Right atrium auricular region (tissue), 2 donors: ENCODE results near the gene PDZD2. TPM values are rescaled to one million over a fixed set of nuclear protein-coding genes. Genes with fewer than 3 reads are reported as not detected.

Experiments used
- DNase-seq: peaks from one replicate; pipeline ENCODE4 v3.0.0-alpha.2; 2019; ENCODE audit warnings: low spot score
- H3K27ac ChIP-seq, 2 donors: fragments of 200-600 bp; sonication (generic); 1 replicate in 1 of 2; 2 replicates in 1 of 2; pipeline ENCODE4 v1.5.1; 2016 to 2019
- H3K27me3 ChIP-seq, 2 donors: fragments of 200-600 bp; sonication (generic); one replicate each; pipeline versions ENCODE4 v1.5.1 to v1.6.0; 2017 to 2019
- H3K36me3 ChIP-seq: fragments of 200-600 bp; sonication (generic); one replicate; pipeline ENCODE4 v1.5.1; 2016
- H3K4me1 ChIP-seq, 2 donors: fragments of 200-600 bp; sonication (generic); one replicate each; pipeline versions ENCODE4 v1.5.1 to v1.6.0; 2017 to 2019
- H3K4me3 ChIP-seq, 2 donors: fragments of 200-600 bp; sonication (generic); 1 replicate in 1 of 2; 2 replicates in 1 of 2; pipeline ENCODE4 v1.5.1; 2017 to 2019; ENCODE audit warnings: mild to moderate bottlenecking in 1 of 2, moderate library complexity in 1 of 2
- H3K9me3 ChIP-seq, 2 donors: fragments of 200-600 bp; sonication (generic); one replicate each; pipeline ENCODE4 v1.5.1; 2019
- total RNA-seq, 2 donors: library from RNA; depleted of rRNA; stranded (reverse); fragments of >200 nt; gene quantifications; one replicate each; pipeline ENCODE4 v1.1.0, GENCODE V29; 2016
- TF ChIP-seq, protein P1 (sequence below), 2 donors: fragments of 200-600 bp; sonication (generic); IDR thresholded peaks; one replicate each; pipeline ENCODE4 v1.5.1; 2019; ENCODE audit warnings: antibody characterized with exemption in 2 of 2

The PDZD2 gene
- total RNA-seq, 2 donors from 2014 or later: 79.5 to 86.4 TPM

DNA sequence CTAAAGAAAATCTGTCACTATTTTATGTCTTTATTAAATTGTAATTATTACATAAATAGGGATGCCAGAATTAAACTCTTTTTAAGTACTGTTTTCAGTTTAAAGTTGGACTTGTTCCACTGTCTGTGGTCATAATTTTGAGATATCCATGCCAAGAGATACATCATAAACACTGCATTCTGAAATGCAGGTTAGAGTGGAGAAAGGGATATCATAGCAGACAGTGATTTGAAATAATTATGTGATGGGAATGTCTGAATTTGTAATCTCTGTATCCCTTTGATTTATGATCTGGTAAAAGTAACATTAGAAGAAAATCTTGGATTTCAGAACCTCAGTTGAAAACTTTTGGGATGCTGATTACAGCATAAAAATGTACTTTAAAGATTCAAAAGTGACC is 313.1 kb downstream of the PDZD2 start:
- Histone ChIP-seq H3K9me3 (no peaks in the 10 kb centered on the region), H3K4me3 (no peak overlapping the region), H3K4me1 (peaks cover 0 to 14% of the 10 kb centered on the region in 2 donors), H3K36me3 (no peaks in the 10 kb centered on the region), H3K27me3 (no peaks in the 10 kb centered on the region), H3K27ac (no peak overlapping the region)
- no peak for DNase-seq
- TF ChIP-seq, protein P1, sequence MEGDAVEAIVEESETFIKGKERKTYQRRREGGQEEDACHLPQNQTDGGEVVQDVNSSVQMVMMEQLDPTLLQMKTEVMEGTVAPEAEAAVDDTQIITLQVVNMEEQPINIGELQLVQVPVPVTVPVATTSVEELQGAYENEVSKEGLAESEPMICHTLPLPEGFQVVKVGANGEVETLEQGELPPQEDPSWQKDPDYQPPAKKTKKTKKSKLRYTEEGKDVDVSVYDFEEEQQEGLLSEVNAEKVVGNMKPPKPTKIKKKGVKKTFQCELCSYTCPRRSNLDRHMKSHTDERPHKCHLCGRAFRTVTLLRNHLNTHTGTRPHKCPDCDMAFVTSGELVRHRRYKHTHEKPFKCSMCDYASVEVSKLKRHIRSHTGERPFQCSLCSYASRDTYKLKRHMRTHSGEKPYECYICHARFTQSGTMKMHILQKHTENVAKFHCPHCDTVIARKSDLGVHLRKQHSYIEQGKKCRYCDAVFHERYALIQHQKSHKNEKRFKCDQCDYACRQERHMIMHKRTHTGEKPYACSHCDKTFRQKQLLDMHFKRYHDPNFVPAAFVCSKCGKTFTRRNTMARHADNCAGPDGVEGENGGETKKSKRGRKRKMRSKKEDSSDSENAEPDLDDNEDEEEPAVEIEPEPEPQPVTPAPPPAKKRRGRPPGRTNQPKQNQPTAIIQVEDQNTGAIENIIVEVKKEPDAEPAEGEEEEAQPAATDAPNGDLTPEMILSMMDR (IDR thresholded peaks at IDR 0.05): no peak

- DNase-seq: no peak
- TF ChIP-seq, protein P1 (IDR thresholded peaks at IDR 0.05): no peak
- Histone ChIP-seq H3K4me3 (no peak overlapping the region), H3K4me1 (no peaks in the 10 kb centered on the region), H3K9me3 (no peaks in the 10 kb centered on the region), H3K27me3 (no peaks in the 10 kb centered on the region), H3K27ac (no peak overlapping the region), H3K36me3 (no peaks in the 10 kb centered on the region)
Measured at GRCh38 chr5:31954091-31954490, 315.2 kb downstream of the PDZD2 start.

- Histone ChIP-seq H3K36me3 (no peaks in the 10 kb centered on the region), H3K27ac (peak overlapping the region; percentile 35 to 46), H3K4me3 (no peak overlapping the region), H3K27me3 (no peaks in the 10 kb centered on the region), H3K9me3 (no peaks in the 10 kb centered on the region), H3K4me1 (peaks cover 0 to 6% of the 10 kb centered on the region in 2 donors)
- DNase-seq: no peak
- TF ChIP-seq, protein P1 (IDR thresholded peaks at IDR 0.05): no peak
Measured at GRCh38 chr5:31957151-31957550, 318.2 kb downstream of the PDZD2 start.

GRCh38 chr5:31962351-31962751 is 323.4 kb downstream of the PDZD2 start:
- H3K36me3 ChIP-seq: no peaks in the 10 kb centered on the region
- peaks cover 0 to 41% of the 10 kb centered on the region in 2 donors for H3K4me1 ChIP-seq
- peak overlapping the region; percentile 68 to 72 for H3K27ac ChIP-seq
- H3K9me3 ChIP-seq: no peaks in the 10 kb centered on the region
- no peaks in the 10 kb centered on the region for H3K27me3 ChIP-seq
- no peak for DNase-seq
- H3K4me3 ChIP-seq: no peak overlapping the region
- TF ChIP-seq, protein P1 (IDR thresholded peaks at IDR 0.05): no peak

DNA sequence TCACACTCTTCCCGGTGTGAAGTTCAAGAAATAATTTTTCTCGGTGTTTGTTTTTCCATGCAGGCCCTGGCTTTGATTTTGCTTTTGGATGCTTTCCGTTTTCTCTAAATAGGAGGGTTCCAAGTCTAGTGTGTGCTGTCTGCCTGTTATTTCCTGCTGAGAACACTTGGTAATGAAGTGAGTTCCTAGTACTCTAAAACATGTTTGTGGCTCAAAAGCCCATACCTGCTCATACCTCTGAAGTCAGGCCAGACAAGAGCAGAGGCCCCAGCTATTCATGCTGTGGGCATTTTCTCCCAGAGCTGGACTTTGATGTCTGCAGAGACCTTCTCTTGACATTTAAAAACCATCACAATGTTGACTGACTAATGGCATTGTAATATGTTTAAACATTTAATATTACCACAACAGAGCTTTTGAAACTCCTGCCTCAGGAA is 324.0 kb downstream of the PDZD2 start:
- no peaks in the 10 kb centered on the region for H3K27me3 ChIP-seq
- no peak overlapping the region for H3K4me3 ChIP-seq
- peaks cover 0 to 41% of the 10 kb centered on the region in 2 donors for H3K4me1 ChIP-seq
- H3K9me3 ChIP-seq: no peaks in the 10 kb centered on the region
- no peak for DNase-seq
- H3K36me3 ChIP-seq: no peaks in the 10 kb centered on the region
- H3K27ac ChIP-seq: peak overlapping the region; percentile 68 to 72
- TF ChIP-seq, protein P1 (IDR thresholded peaks at IDR 0.05): no peak

DNA sequence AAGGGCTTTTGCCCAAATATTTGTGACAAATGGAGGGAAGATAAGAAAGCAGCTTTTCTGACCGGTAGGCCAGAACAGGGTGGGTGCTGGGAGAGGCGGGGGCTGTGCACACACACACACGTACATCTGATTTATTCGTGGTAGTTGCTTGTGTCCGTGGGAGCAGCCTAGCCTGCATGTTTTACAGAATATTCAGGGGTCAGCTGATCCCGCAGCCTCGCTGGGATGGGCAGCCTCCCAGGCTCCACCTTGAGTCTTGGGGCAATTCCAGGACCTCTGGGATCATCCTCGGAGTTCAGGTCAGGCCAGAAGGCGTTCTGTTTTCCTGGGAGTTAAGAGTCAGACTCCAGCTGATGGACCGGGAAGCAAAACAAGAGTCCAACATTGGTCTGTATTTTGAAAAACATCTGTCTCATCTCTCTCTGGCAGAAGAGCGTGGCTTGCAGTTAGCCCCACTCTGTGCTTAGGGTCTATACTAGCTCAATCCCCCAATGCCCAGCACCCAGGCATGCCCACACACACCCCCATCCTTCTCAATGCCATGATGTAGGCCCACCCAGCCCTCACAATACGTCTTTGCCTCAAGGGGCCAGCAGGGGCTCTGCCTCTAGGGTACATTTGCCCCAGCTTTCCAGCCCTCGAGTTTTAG is 324.6 kb downstream of the PDZD2 start:
- Histone ChIP-seq H3K27me3 (no peaks in the 10 kb centered on the region), H3K36me3 (no peaks in the 10 kb centered on the region), H3K9me3 (no peaks in the 10 kb centered on the region), H3K27ac (peak overlapping the region; percentile 68 to 72), H3K4me1 (peaks cover 0 to 41% of the 10 kb centered on the region in 2 donors), H3K4me3 (no peak overlapping the region)
- no peak for DNase-seq
- TF ChIP-seq, protein P1 (IDR thresholded peaks at IDR 0.05): no peak
